GM18499 (cell line): ENCODE results near the gene TEX53.

Experiments
- ATAC-seq: cut with Tn5 transposase; IDR thresholded peaks from one replicate; pipeline ENCODE4 v1.9.1; 2021; ENCODE audit warnings: moderate number of reproducible peaks; ENCODE audit not compliant: insufficient read depth, unreplicated experiment

Gene TEX53

GRCh38 chr9:114643001-114643400 is 14.6 kb downstream of the TEX53 start:
- no peak for ATAC-seq

DNA sequence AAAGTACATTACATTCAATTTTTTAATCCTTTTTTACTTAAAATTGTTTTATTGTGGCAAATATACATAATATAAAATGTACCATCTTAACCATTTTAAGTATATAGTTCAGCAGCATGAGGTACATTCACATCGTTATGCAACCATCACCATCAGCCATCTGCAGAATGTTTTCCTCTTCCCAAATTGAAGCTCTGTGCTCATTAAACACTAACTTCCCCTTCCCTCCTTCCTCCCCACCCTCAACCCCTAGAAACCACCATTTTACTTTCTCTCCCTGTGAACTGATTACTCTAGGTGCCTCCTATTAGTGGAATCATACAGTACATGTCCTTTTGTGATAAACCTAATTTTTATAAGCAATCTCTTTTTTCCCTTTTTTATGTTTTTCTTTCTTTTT is 15.6 kb downstream of the TEX53 start:
- ATAC-seq: no peak

DNA sequence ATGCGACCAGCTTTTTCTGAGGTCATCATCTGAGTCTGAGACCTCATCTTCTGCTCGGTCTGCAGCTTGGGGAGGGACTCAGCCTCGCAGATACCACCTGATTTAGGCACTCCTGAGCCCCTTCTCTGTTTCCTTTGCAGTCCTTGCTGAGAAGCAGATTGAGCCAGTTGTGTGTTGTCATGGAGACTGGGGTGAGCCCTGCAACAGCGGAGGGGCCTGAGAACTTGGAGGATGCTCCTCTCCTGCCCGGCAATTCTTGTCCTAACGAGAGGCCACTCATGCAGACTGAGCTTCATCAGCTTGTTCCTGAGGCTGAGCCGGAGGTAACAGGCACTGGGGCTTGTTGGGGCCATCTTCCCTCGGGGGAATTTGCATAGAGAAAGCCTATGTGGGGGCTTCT is 19.2 kb downstream of the TEX53 start:
- no peak for ATAC-seq

- no peak for ATAC-seq
Measured at GRCh38 chr9:114634387-114634786, 23.2 kb downstream of the TEX53 start.

DNA sequence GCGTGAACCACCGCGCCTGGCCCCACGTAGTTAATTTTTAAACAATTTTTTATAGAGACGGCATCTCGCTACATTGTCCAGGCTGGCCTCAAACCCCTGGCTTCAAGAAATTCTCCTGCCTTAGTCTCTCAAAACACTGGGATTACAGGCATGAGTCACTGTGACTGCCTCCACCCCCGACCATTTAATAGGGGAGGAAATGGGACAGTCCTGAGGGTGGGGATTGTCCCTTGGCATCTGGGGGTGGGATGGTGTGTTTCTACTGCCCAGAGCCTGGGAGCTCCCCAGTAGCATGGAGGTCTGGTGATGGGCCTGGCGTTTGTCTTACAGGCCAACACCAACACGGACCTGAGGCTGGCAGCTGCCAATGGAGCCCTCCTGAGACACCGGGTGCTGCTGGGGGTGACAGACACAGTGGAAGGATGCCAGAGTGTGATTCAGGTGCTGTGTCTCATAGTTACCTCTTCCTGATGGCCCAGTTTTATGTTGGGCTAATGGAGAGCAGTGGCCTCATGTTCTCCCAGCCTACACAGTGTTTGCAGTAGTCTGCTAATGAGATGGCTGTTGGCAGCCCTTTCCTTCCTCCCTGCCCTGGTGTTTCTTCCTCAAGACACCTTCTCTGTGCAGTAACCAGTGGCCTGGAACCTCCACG is 24.0 kb downstream of the TEX53 start:
- no peak for ATAC-seq

- no peak for ATAC-seq
Measured at GRCh38 chr9:114631166-114631565, 26.4 kb downstream of the TEX53 start.

GRCh38 chr9:114629563-114630090 is 28.0 kb downstream of the TEX53 start:
- ATAC-seq: no peak

DNA sequence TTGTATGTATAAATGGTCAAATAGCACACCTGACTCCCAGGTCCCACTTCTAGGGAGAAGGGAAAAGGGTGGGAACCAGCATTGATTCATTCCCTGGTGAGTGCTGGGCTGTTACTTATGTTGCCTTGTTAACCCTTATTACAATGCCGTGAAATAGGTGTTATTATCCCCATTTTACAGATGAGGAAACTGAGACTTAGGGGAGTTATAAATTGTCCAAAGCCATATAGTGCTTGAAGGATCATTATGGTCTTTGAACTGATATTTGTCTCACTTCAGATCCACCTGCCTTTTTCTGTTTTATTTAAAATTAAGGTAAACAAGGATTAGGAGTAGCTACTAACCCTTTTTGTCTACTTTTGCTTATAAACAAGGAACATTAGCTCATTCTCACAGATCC is 30.1 kb downstream of the TEX53 start:
- ATAC-seq: no peak

DNA sequence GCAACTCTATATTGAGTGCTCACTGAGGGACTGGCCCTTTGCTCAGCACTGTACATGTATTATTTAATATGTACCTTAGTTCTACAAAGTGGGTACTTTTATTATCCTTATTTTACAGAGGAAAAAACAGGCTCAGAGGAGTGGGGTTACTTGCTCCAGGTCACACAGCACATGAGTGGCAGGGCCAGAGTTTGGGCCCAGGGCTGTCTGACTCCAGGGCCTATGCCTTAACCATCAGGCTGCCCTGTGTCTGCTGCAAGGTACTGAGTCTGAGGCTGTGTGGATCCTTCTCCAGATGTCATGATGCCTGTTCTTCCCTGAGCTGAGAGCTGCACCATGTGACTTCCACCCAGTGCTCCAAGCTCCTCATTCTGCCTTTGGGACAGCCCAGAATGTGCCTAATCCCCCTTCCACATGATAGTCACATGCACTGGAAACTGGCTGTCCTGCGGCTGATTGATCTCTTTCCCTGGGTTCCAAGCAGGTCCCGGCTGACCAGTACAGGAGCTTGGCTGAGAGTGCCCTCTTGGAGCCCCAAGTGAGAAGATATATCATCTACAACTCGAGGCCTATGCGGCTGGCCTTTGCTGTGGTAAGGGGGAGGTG is 31.1 kb downstream of the TEX53 start:
- no peak for ATAC-seq

DNA sequence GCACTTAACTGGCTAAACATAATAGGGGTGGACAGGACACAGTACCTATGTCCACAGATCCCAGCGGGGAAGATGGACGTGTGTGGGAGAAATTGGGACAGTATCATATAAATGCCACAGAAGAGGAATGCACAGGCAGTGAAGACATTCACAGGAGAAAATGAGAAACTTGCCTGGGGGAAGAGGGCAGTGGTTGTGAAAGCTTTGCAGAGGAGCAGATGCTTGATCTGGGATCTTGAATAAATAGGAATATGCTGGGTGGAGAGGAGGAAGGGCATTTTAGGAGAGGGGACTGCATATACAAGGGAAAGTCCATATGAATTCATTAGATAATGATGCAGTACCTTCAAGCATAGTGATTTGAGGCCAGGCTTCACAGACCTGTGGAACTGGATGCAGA is 32.9 kb downstream of the TEX53 start:
- no peak for ATAC-seq

- ATAC-seq: no peak
Measured at GRCh38 chr9:114621975-114622609, 35.5 kb downstream of the TEX53 start.

DNA sequence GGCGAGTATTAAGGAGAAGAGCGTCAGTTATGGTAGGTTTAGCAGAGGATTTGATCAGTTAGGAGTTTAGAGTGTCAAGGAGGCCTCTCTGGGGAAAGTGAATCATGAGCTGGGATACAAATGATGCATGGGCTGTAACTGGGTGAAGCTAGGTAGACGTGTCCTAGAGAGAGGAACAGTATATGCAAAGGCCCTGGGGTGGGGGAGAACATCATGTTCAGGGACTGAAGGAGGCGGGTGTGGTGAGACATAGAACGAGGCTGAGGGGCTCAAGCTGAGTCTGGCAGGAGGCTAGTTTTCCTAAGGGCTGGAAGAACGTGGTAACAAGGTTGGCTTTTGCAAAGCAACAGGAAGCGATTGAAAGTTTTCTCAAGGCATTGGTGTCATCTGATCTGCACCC is 36.0 kb downstream of the TEX53 start:
- no peak for ATAC-seq

- ATAC-seq: no peak
Measured at GRCh38 chr9:114619191-114619761, 38.3 kb downstream of the TEX53 start.

- peak; percentile 62 for ATAC-seq
Measured at GRCh38 chr9:114616684-114617520, 40.7 kb downstream of the TEX53 start.

- ATAC-seq: no peak
Measured at GRCh38 chr9:114614373-114614772, 43.2 kb downstream of the TEX53 start.

DNA sequence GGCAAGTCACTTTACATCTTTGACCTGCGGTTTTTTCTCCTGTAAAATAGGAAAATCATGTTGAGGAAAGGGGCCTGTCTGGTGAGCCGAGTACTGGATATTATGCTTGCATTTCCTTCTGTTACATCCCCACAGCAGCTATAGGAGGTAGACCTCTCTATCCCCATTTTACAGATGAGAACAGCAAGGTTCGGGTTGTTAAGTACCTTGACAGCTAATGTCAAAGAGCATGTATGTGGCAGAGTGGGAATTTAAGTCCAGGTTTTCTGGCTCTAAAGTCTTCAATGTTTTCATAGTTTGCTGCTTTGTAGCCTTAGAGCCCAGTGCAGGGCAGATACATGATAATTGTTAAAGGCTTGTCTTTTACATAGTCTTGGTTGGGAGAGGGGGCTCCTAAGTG is 43.7 kb downstream of the TEX53 start:
- no peak for ATAC-seq

GRCh38 chr9:114613087-114613486 is 44.5 kb downstream of the TEX53 start:
- no peak for ATAC-seq

DNA sequence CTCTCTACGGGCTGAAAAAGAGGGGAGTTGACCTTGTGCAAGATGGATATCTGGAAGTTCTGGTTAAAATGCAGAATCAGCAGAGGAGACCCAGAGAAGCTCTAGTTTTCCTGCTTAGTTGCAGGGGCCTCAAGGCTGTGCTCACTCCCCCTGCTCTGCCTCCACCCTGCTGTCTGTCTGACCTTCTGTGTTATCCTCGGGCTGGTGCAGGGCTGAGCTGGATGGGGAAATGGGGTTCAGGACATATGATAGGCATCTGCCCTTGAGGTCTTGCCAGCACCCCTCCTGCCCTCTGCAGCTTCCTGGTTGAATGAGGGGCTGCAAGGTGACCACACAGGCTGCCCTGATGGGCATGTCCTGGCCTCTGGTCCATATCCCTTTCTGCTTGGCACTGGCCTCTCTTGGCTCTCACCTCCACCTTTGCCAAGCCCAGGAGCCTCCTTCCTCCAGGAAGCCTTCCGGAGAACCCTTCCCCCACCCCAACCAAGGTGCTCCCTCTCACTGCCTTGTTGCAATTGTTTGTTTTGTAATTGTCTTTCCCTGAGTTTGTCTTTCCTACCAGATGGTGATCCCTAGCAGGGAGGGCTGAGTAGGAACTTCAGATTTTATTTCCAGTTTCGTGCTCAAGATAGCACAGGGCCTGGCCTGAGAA is 45.2 kb downstream of the TEX53 start:
- ATAC-seq: no peak

DNA sequence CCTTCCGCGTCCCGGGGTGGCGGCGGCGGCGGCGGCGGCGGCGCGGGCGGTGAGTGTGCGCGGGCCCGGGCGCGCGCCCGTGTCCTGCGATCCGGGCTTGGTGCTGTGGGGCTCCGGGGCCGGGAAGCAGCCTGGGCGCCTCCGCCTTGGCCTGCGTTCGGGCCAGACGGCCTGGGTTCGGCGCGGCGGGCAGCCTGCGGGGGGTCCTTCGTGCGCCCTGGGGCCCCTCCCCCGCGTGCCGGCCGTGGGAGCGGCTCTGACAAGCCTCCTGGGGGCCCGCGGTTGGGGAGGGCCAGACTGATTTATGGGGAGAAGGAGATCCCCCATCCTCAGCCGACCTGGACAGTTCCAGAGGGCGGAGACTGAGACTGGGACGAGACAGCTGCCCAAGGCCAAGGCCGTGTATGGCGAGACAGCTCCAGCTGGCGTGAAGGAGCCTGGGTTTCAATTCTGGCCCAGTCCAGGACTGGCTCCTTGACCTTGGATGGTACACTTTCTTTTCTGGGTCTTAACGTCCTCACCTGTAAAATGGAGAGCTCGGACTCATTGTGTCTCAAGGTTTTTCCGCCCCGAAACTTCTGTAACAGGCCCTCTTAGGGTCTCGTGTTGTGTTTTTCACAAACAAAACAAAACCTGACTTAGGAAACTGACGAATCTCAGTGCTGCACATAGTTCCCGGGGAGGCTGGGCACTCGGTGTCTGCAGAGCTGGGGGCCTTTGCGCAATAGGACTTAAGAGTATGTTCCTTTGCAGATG is 45.9 kb downstream of the TEX53 start:
- no peak for ATAC-seq

DNA sequence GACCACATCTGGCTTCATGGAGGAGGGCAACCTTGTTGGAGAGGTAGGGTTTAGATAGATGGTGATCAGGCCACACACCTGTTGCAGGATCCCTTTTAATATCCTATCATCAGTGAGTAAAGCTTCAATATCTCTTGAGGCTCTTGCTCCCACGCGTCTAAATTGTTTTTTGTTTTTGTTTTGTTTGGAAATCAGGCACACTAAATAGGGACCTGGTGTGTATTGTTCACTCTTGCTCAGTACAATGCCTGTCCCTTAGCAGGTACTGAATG is 49.1 kb downstream of the TEX53 start:
- no peak for ATAC-seq
